Glutamatergic neuron (in vitro differentiated cells): ENCODE measurements around the gene HOTAIR. TPM values are rescaled to one million over a fixed set of nuclear protein-coding genes. Genes with fewer than 3 reads are reported as not detected.

Experiments used
- DNase-seq: peaks from one replicate; pipeline ENCODE4 v3.0.0; 2022
- H3K27ac Mint-ChIP-seq: one replicate; pipeline ENCODE4 v1.8.0; 2020; ENCODE audit warnings: mild to moderate bottlenecking, mixed read lengths, inconsistent platforms; ENCODE audit not compliant: unreplicated experiment
- H3K27me3 Mint-ChIP-seq: one replicate; pipeline ENCODE4 v1.8.0; 2020; ENCODE audit warnings: mild to moderate bottlenecking, moderate library complexity, mixed read lengths, inconsistent platforms; ENCODE audit not compliant: unreplicated experiment
- H3K36me3 Mint-ChIP-seq: one replicate; pipeline ENCODE4 v1.8.0; 2020; ENCODE audit warnings: mild to moderate bottlenecking, mixed read lengths, inconsistent platforms; ENCODE audit not compliant: unreplicated experiment
- H3K4me1 Mint-ChIP-seq: one replicate; pipeline ENCODE4 v1.8.0; 2020; ENCODE audit warnings: mild to moderate bottlenecking, low read depth, mixed read lengths, inconsistent platforms; ENCODE audit not compliant: unreplicated experiment
- H3K4me3 Mint-ChIP-seq: one replicate; pipeline ENCODE4 v1.8.0; 2020; ENCODE audit warnings: mild to moderate bottlenecking, mixed read lengths, inconsistent platforms; ENCODE audit not compliant: unreplicated experiment
- H3K9me3 Mint-ChIP-seq: one replicate; pipeline ENCODE4 v1.8.0; 2020; ENCODE audit warnings: mild to moderate bottlenecking, moderate library complexity, mixed read lengths, inconsistent platforms; ENCODE audit not compliant: unreplicated experiment
- total RNA-seq: library from RNA; stranded (reverse); fragmentation: NEBNext Ultra II Directional; extraction: Animal tissue kit (Norgen Biotek cat#: 25700); gene quantifications from one replicate; pipeline ENCODE4 v1.2.1, GENCODE V29; 2021; ENCODE audit not compliant: unreplicated experiment
- TF ChIP-seq, protein P1 (sequence below): fragments of 200-600 bp; sonication (generic); IDR thresholded peaks from one replicate; pipeline ENCODE4 v1.5.0; 2021; ENCODE audit not compliant: partially characterized antibody, unreplicated experiment

Gene HOTAIR
- total RNA-seq, 1 donor from 2014 or later, result not detected

DNA sequence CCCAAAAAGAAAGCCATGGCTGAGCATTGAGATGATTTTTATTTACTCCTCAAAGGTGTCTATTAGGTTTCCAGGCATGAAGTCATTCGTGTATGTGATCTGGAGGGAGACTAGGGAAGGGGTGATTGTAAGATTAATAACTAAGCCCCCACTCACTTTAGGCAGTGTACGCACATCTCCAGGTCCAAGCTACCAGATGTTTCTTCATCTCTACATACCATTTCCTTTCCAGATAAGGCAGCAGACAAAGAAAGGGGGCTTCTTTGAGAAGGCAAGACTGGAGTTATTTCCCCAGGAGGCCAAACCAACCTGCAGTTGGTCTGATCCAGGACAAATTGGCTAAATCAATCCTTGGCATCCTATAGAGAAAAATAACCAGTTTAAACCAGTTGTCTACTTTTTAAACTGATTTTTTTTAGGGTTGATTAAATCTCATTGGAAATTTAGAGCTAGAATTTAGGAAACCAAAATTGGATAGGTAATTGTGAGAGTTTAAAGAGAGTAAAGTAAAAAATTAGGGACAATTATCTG, 32.2 kb downstream of the HOTAIR start:
- TF ChIP-seq, protein P1, sequence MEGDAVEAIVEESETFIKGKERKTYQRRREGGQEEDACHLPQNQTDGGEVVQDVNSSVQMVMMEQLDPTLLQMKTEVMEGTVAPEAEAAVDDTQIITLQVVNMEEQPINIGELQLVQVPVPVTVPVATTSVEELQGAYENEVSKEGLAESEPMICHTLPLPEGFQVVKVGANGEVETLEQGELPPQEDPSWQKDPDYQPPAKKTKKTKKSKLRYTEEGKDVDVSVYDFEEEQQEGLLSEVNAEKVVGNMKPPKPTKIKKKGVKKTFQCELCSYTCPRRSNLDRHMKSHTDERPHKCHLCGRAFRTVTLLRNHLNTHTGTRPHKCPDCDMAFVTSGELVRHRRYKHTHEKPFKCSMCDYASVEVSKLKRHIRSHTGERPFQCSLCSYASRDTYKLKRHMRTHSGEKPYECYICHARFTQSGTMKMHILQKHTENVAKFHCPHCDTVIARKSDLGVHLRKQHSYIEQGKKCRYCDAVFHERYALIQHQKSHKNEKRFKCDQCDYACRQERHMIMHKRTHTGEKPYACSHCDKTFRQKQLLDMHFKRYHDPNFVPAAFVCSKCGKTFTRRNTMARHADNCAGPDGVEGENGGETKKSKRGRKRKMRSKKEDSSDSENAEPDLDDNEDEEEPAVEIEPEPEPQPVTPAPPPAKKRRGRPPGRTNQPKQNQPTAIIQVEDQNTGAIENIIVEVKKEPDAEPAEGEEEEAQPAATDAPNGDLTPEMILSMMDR, result no peak
- Mint-ChIP-seq H3K4me1 (no peaks in the 10 kb centered on the region), H3K9me3 (no peaks in the 10 kb centered on the region), H3K27ac (no peak overlapping the region), H3K4me3 (no peak overlapping the region), H3K27me3 (peaks cover 49% of the 10 kb centered on the region), H3K36me3 (no peaks in the 10 kb centered on the region)
- no peak for DNase-seq

DNA sequence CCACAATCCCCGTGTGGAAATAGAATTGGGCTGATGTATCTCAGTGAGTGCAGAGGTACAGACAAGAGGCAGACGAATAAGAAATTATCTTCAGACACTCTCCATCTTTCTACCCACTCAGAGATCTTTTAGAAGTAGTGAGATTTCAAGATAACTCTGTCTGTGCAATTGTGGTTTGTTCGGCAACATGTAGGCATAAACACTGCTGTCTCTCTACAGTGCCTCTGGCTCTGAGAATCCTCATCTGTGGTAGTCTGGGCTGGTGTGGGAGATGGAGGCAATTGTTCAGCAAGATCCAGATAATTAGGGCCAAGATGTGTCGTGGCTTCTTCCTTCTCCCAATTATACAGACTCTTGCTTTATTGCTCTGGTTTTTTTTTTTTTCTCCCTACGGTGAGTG, 33.0 kb downstream of the HOTAIR start:
- H3K4me1 Mint-ChIP-seq, result no peaks in the 10 kb centered on the region
- H3K4me3 Mint-ChIP-seq, result no peak overlapping the region
- TF ChIP-seq, protein P1, result no peak
- H3K27me3 Mint-ChIP-seq, result peaks cover 50% of the 10 kb centered on the region
- H3K9me3 Mint-ChIP-seq, result peaks cover 2% of the 10 kb centered on the region
- no peaks in the 10 kb centered on the region for H3K36me3 Mint-ChIP-seq
- no peak for DNase-seq
- H3K27ac Mint-ChIP-seq, result no peak overlapping the region

DNA sequence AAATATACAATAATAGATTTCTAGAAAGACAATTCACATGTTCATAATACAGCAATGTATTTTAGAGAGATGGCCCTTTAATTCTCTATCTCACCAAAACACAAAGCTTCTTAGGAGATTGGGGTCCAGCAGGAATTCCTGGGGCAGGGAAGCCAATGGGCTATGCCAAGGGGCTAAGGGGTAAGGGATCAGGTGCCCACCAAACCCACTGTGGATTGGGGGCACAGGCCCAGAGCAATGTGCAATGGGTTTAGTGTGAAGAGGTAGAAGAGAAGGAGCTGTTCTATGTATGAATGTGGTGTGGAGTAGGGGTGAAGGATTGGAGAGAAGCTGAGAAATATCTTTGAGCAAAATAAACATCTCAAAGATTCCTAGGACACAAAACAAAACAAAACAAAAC, 33.6 kb downstream of the HOTAIR start:
- Mint-ChIP-seq H3K4me3 (no peak overlapping the region), H3K9me3 (peaks cover 2% of the 10 kb centered on the region), H3K36me3 (no peaks in the 10 kb centered on the region), H3K27me3 (peaks cover 47% of the 10 kb centered on the region), H3K27ac (no peak overlapping the region), H3K4me1 (no peaks in the 10 kb centered on the region)
- DNase-seq, result no peak
- TF ChIP-seq, protein P1, result no peak

DNA sequence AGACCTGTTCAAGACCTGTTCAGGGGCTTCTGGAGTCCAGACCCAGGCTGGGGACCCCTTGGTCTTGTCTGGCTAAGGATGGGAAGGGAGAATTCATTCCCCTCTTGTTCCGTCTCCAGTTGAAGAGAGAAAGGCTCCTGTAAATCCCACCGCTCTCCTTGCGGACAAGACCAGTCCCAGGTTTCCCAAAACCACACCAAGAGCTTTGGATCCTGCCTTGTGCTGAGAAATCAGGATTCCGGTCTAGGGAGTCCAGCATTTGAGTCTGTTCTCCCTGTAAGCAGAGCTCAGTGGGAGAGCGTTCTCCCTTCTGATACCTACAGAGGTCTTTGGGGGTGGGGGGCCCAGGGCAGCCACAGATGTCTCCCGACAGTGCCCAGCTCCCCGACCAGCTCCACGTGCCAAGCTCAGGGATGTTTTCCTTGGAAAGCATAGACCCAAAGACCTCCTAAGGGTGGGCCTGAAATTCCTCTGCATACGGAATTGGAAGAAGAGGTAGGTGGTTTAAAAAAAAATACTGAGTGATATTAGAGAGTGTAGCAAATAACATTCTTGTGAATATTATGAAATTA, 34.2 kb downstream of the HOTAIR start:
- no peak overlapping the region for H3K4me3 Mint-ChIP-seq
- H3K36me3 Mint-ChIP-seq, result no peaks in the 10 kb centered on the region
- H3K9me3 Mint-ChIP-seq, result peaks cover 2% of the 10 kb centered on the region
- TF ChIP-seq, protein P1, result no peak
- DNase-seq, result no peak
- no peaks in the 10 kb centered on the region for H3K4me1 Mint-ChIP-seq
- H3K27ac Mint-ChIP-seq, result no peak overlapping the region
- peaks cover 50% of the 10 kb centered on the region for H3K27me3 Mint-ChIP-seq

DNA sequence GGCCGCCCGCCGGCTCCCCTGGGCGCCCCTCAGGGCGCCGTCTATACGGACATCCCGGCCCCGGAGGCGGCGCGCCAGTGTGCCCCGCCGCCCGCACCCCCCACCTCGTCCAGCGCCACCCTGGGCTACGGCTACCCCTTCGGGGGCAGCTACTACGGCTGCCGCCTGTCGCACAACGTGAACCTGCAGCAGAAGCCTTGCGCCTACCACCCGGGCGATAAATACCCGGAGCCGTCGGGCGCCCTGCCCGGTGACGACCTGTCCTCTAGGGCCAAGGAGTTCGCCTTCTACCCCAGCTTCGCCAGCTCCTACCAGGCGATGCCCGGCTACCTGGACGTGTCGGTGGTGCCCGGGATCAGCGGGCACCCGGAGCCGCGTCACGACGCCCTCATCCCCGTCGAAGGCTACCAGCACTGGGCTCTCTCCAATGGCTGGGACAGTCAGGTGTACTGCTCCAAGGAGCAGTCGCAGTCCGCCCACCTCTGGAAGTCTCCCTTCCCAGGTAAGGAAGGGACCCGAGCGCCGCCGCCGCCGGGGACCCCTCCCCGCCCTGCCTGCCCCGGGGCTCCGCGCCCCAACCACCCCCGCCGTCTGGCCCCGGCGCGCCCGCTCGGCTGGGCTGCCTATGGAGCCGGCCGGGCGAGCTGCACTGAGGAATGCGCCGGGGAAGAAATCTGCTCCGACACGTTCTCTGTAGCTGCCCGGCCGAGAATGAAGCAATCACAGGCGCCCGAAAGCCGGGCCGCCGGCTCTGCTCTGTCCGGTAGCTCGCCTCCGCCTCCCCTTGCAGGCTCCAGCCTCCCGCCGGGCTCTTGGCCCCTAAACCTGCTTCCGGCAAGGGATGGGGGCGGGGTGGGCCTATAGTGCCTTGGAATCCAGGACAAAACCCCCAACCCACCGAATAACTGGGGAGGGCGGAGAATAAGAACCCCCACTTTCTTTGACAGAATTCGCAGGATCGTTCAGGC, 35.3 kb downstream of the HOTAIR start:
- TF ChIP-seq, protein P1, result no peak
- no peak for DNase-seq
- Mint-ChIP-seq H3K9me3 (peaks cover 2% of the 10 kb centered on the region), H3K36me3 (no peaks in the 10 kb centered on the region), H3K27ac (no peak overlapping the region), H3K4me3 (no peak overlapping the region), H3K4me1 (peaks cover 1% of the 10 kb centered on the region), H3K27me3 (peaks cover 54% of the 10 kb centered on the region)
